HUES6 (cell line): ENCODE results near the gene CEBPA.

Source experiments
- H3K27ac ChIP-seq: 2 replicates; pipeline ENCODE4 v1.7.0; 2013; ENCODE audit warnings: low read depth, mild to moderate bottlenecking, low read length, inconsistent platforms
- H3K27me3 ChIP-seq: 2 replicates; pipeline ENCODE4 v1.6.1; 2013; ENCODE audit warnings: low read length; ENCODE audit not compliant: control insufficient read depth, insufficient read depth
- H3K36me3 ChIP-seq: 2 replicates; pipeline ENCODE4 v1.6.1; 2013; ENCODE audit warnings: low read length; ENCODE audit not compliant: control insufficient read depth, insufficient read depth
- H3K4me1 ChIP-seq: 2 replicates; pipeline ENCODE4 v1.6.1; 2013; ENCODE audit warnings: low read length; ENCODE audit not compliant: control insufficient read depth, insufficient read depth
- H3K4me3 ChIP-seq: 2 replicates; pipeline ENCODE4 v1.5.1; 2013; ENCODE audit warnings: low read depth, low read length
- H3K9ac ChIP-seq: one replicate; pipeline ENCODE4 v1.6.1; 2013; ENCODE audit warnings: mild to moderate bottlenecking, low read length
- H3K9me3 ChIP-seq: 2 replicates; pipeline ENCODE4 v1.6.1; 2013; ENCODE audit warnings: low read depth, low read length; ENCODE audit not compliant: control insufficient read depth, insufficient read depth

The CEBPA gene

DNA sequence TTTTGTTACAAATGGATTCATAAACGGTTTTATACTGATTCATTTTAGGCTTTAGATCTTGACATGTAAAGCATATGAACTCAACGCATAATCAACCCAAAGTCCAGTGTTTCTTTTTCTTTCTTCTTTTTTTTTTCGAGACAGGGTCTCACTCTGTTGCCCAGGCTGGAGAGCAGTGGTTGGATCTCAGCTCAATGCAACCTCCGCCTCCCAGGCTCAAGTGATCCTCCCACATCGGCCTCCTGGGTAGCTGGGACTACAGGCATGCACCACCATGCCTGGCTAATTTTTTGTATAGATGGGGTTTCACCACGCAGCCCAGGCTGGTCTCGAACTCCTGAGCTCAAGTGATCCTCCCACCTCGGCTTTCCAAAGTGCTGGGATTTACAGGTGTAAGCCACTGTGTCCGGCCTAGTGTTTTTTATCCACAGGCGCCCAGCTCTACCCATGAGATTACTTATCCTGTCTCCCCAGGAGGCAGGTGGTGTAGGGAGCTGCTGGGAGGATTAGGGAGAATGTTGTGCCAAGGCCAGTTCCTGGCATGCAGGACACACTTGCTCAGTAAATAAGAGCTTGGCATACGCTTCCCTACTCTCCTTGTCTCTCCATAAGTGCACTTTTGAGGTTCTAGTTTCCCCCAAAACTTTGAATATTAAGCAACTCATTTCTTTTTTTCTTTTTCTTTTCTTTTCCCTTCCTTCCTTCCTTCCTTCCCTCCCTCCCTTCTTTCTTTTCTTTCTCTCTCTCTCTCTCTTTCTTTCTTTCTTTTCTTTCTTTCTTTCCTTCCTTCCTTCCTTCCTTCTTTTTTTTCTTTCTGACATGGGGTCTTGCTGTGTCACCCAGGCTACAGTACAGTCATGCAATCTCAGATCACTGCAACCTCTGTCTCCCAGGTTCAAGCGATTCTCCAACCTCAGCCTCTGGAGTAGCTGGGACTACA, 4.8 kb upstream of the CEBPA start:
- Histone ChIP-seq H3K27me3 (peaks cover 19% of the 10 kb centered on the region), H3K4me1 (peaks cover 16% of the 10 kb centered on the region), H3K27ac (no peak overlapping the region), H3K9me3 (no peaks in the 10 kb centered on the region), H3K4me3 (no peak overlapping the region), H3K36me3 (no peaks in the 10 kb centered on the region), H3K9ac (no peak overlapping the region)

DNA sequence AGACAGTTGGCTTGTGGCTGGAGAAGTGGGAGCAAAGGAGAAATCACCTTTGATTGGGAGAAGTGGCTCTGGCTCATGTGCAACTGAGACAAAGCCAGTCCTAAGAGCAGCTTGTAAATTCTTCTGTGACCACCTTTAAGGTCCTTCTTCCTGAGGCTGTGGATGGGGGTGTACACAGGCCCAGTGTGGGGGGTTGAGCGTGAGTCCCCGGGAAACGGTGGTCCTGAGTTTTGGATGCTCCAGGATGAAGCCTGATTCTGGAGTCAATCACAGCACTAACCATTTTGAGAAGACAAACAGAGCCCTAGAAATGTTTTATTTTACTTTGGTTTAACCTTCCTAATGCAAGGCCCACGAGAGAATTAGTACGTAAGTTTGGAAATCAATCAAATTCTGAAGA, 3.9 kb upstream of the CEBPA start:
- Histone ChIP-seq H3K27me3 (peaks cover 28% of the 10 kb centered on the region), H3K4me3 (no peak overlapping the region), H3K27ac (no peak overlapping the region)

DNA sequence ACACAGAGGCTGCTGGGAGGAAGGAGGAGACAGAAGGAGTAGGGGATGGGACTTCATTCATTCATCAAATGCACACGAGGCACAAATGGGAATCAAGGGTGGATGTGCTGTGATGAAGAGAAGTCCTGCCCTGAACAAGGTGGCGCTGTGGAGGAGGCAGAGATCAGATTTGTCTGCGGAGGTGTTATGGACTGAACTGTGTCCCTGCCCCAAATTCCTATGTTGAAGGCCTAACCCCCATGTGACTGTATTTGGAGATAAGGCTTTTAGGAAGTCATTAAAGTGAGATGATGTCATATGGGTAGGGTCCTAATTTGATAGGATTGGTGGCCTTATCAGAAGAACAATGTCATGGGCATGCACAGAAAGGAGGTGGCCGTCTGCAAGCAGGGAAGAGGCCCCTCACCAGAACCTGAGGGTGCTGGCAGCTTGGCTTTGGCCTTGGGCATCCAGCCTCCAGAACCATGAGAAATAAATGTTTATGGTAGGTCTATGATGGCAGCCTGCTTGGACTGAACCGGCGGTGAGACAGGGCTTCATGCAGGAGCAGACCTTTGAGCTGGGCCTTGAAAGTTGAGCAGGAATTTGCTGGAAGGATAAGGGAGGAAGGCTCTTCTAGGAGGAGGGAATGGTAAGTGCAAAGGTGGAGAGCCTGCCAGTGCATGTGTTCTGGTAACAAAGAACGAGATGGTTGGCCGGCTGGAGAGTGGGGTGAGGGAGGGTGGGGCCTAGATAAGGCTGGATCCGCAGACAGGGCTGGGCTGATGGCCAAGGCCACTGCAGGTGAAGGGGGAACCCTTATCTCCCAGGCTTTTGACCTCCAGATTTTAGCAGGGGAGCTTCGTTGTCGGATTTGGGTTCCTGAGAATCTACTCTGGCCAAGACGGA, 2.7 kb upstream of the CEBPA start:
- H3K9me3 ChIP-seq = no peaks in the 10 kb centered on the region
- H3K4me1 ChIP-seq = peaks cover 23% of the 10 kb centered on the region
- peaks cover 40% of the 10 kb centered on the region for H3K27me3 ChIP-seq
- H3K27ac ChIP-seq = no peak overlapping the region
- no peaks in the 10 kb centered on the region for H3K36me3 ChIP-seq
- no peak overlapping the region for H3K4me3 ChIP-seq
- no peak overlapping the region for H3K9ac ChIP-seq

More for the DNA sequence above, 3.9 kb upstream of the CEBPA start:
- Histone ChIP-seq H3K4me1 (peaks cover 18% of the 10 kb centered on the region), H3K36me3 (no peaks in the 10 kb centered on the region), H3K9ac (no peak overlapping the region), H3K9me3 (no peaks in the 10 kb centered on the region)

DNA sequence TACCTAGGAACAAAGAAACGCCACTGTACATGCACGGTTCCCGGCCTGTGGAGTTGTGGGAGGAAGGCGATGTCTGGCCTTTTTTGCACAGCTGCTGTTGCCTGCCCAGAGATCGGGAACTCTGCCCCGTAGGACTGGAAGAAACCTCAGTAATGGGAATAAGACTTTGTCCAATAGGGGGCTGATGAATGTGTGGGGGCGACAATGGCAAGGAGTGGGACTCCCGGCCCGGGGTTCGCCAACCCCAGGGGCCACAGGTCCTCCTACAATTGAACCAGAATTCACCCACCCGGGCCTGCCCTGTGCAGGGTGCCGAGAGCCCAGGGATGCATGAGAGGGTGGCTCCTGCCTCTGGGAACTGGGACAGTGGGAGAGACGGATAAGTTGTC, 2.0 kb upstream of the CEBPA start:
- H3K4me3 ChIP-seq = peak overlapping the region; percentile 85; the same call in 1 of the 2 replicates
- H3K36me3 ChIP-seq = no peaks in the 10 kb centered on the region
- no peak overlapping the region for H3K9ac ChIP-seq
- peaks cover 46% of the 10 kb centered on the region for H3K27me3 ChIP-seq
- no peak overlapping the region for H3K27ac ChIP-seq
- H3K9me3 ChIP-seq = no peaks in the 10 kb centered on the region
- peaks cover 23% of the 10 kb centered on the region for H3K4me1 ChIP-seq

DNA sequence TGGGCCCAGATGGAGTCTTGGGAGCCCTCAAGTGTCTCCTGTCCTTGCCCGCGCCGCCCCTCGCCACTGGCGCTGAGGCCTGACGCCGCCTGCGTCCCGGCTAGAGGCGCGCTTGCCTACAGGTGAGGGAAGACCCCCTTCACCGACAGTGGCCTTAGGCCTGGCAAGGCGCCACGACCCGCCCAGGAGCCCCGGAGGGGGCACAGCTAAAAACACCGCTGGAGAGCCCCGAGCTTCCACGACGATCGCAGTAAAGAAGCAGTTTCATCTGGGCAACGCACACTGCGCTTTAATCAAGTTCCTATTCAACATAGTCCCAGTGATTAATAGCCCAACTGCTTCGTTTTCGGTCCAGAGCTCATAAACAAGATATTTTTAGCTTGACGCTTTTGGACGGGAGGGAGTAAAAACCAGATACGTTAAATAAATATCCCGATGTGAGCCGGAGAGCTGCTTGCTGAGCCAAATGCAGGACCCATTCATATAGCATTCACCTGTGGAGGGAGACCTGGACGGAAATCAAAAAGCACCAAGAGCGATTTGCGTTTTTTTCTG, 1.5 kb upstream of the CEBPA start:
- H3K9me3 ChIP-seq = no peaks in the 10 kb centered on the region
- H3K36me3 ChIP-seq = no peaks in the 10 kb centered on the region
- H3K27ac ChIP-seq = no peak overlapping the region
- peaks cover 23% of the 10 kb centered on the region for H3K4me1 ChIP-seq
- H3K27me3 ChIP-seq = peaks cover 51% of the 10 kb centered on the region
- peak overlapping the region; percentile 71 for H3K9ac ChIP-seq
- H3K4me3 ChIP-seq = peak overlapping the region; percentile 85

DNA sequence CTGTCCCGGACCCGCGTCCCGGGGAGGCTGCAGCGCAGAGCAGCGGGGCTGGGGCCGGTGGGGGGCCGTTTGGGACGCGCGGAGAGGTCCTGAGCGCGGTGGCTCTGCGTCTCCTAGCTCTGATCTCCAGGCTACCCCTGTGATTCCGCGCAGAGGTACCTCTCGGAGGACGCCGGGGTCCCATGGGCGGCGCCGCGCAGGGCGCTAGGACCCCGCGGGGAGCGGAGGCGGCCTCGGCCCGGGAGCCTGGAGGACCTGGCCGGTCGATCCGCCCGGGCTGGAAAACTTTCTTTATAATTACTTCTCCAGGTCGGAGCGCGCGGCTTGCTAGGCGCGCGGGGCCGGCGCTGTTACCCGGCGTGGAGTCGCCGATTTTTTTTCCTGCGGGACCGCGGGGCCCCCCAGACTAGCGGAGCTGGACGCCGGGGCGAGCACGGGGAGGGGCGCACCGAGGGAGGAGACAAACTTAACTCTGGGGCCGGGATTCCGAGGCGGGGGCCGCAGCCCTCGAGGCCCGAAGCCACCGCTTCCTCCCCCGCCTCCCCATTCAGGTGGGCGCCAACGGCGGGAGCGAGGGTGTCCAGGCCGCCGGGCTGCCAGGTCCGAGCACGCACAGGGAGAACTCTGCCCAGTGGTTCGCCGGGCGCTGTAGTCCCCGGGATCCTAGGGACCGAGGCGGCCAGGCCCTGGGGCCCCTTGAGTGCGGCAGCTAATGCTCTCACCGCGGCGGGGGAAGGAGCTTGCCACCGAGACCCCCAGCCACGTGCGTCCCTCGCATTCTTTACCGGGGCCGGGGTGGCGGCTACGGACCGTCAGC, 848 bp upstream of the CEBPA start:
- Histone ChIP-seq H3K27ac (peak overlapping the region; percentile 67), H3K4me1 (peaks cover 23% of the 10 kb centered on the region), H3K9ac (peak overlapping the region; percentile 71), H3K9me3 (no peaks in the 10 kb centered on the region), H3K27me3 (peaks cover 55% of the 10 kb centered on the region), H3K4me3 (peak overlapping the region; percentile 85), H3K36me3 (no peaks in the 10 kb centered on the region)

DNA sequence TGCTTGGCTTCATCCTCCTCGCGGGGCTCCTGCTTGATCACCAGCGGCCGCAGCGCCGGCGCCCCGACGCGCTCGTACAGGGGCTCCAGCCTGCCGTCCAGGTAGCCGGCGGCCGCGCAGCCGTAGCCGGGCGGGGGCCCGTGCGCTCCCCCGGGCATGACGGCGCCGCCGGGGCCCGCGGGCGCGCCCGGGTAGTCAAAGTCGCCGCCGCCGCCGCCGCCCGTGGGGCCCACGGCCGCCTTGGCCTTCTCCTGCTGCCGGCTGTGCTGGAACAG, 497 bp downstream of the CEBPA start:
- Histone ChIP-seq H3K4me3 (peak overlapping the region; percentile 58), H3K27me3 (peaks cover 60% of the 10 kb centered on the region), H3K36me3 (no peaks in the 10 kb centered on the region), H3K27ac (no peak overlapping the region), H3K9me3 (no peaks in the 10 kb centered on the region), H3K9ac (no peak overlapping the region), H3K4me1 (peaks cover 23% of the 10 kb centered on the region)

DNA sequence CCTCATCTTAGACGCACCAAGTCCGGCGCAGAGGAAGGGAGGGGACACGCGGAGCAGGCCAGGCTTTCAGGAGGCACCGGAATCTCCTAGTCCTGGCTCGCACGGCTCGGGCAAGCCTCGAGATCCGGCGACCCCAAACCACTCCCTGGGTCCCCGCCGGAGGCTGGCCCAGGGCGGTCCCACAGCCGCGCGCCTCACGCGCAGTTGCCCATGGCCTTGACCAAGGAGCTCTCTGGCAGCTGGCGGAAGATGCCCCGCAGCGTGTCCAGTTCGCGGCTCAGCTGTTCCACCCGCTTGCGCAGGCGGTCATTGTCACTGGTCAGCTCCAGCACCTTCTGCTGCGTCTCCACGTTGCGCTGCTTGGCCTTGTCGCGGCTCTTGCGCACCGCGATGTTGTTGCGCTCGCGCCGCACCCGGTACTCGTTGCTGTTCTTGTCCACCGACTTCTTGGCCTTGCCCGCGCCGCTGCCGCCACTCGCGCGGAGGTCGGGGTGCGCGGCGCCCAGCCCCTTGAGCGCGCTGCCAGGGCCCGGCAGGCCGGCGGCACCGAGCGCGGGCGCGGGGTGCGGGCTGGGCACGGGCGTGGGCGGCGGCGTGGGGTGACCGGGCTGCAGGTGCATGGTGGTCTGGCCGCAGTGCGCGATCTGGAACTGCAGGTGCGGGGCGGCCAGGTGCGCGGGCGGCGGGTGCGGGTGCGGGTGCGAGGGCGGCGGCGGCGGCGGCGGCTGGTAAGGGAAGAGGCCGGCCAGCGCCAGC, 1.0 kb downstream of the CEBPA start:
- H3K27me3 ChIP-seq = peaks cover 60% of the 10 kb centered on the region

DNA sequence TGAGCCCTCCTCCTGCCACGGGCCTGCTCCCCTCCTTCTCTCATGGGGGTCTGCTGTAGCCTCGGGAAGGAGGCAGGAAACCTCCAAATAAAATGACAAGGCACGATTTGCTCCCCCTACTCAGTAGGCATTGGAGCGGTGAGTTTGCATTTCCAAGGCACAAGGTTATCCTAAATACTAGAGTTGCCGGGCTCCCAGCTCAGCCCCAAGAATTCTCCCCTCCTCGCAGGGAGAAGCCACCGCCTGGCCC, 1.5 kb downstream of the CEBPA start:
- H3K27me3 ChIP-seq = peaks cover 60% of the 10 kb centered on the region
- no peaks in the 10 kb centered on the region for H3K9me3 ChIP-seq
- H3K27ac ChIP-seq = no peak overlapping the region
- peaks cover 23% of the 10 kb centered on the region for H3K4me1 ChIP-seq
- H3K36me3 ChIP-seq = no peaks in the 10 kb centered on the region
- H3K4me3 ChIP-seq = peak overlapping the region; percentile 58
- H3K9ac ChIP-seq = no peak overlapping the region

More for the DNA sequence above, 1.0 kb downstream of the CEBPA start:
- peak overlapping the region; percentile 58 for H3K4me3 ChIP-seq
- no peak overlapping the region for H3K27ac ChIP-seq
- peak overlapping the region; percentile 29 for H3K9ac ChIP-seq
- no peaks in the 10 kb centered on the region for H3K36me3 ChIP-seq
- H3K9me3 ChIP-seq = no peaks in the 10 kb centered on the region
- H3K4me1 ChIP-seq = peaks cover 23% of the 10 kb centered on the region
